ENCODE results near the gene COL6A3. TPM values are rescaled to one million over a fixed set of nuclear protein-coding genes. Genes with fewer than 3 reads are reported as not detected.

Gene COL6A3
- total and polyA plus RNA-seq, 2 donors (not counting 1 experiment from before 2014, with no cell fraction given), result 0.01 to 0.10 TPM

- ATAC-seq (ENCODE audit: low read depth) (no peak), DNase-seq (no peak)
- H3K27ac Mint-ChIP-seq, result no peak overlapping the region
- POLR2A ChIA-PET, result no interaction called here
- Histone ChIP-seq H3K4me1 (ENCODE audit: control insufficient read depth in 2 of 2, insufficient read depth in 2 of 2, low read length in 2 of 2) (no peaks in the 10 kb centered on the region), H3K9me3 (ENCODE audit: control extremely low read depth in 1 of 3, control insufficient read depth in 2 of 3, insufficient read depth in 1 of 3, low read length in 2 of 3) (no peaks in the 10 kb centered on the region), H3K9ac (ENCODE audit: low read length) (no peak overlapping the region), H2AFZ (ENCODE audit: insufficient read depth, low read depth, low read length, poor library complexity, severe bottlenecking) (no peak overlapping the region), H3K4me2 (replicated peaks; ENCODE audit: low read depth, low read length, poor library complexity, severe bottlenecking) (no peak overlapping the region), H3K36me3 (replicated peaks in 1 of 2; ENCODE audit: control extremely low read depth in 1 of 2, control insufficient read depth in 1 of 2, extremely low read depth in 1 of 2, insufficient read depth in 2 of 2, low read length in 1 of 2) (no peaks in the 10 kb centered on the region), H3K27ac (ENCODE audit: low read length in 2 of 2) (no peak overlapping the region), H4K20me1 (ENCODE audit: control insufficient read depth, insufficient read depth, low read length, poor library complexity, severe bottlenecking) (no peaks in the 10 kb centered on the region), H3K4me3 (ENCODE audit: control extremely low read depth in 1 of 5, extremely low read depth in 1 of 5, insufficient read depth in 1 of 5, low read depth in 2 of 5, low read length in 4 of 5) (no peak overlapping the region), H3K27me3 (replicated peaks in 1 of 4; ENCODE audit: control extremely low read depth in 1 of 4, control insufficient read depth in 3 of 4, insufficient read depth in 4 of 4, low read length in 3 of 4) (no peaks in the 10 kb centered on the region), H3K79me2 (ENCODE audit: control insufficient read depth, insufficient read depth, low read length) (no peaks in the 10 kb centered on the region)
- TF ChIP-seq CTCF (IDR thresholded peaks at IDR 0.05) (no peak), EZH2 (IDR thresholded peaks at IDR 0.05; ENCODE audit: borderline replicate concordance, insufficient read depth, low read depth, low read length, poor library complexity, severe bottlenecking) (no peak)
- peaks cover 5% of the 10 kb centered on the region for H3K27me3 Mint-ChIP-seq
- H3K9me3 Mint-ChIP-seq (ENCODE audit: insufficient read depth), result no peaks in the 10 kb centered on the region
- no peaks in the 10 kb centered on the region for H3K4me1 Mint-ChIP-seq
- 90% methylated on average over 9 of the region's 9 CpGs for WGBS (ENCODE audit: insufficient coverage)
- no peak overlapping the region for H3K4me3 Mint-ChIP-seq
- intact Hi-C loops (cut with micrococcal nuclease), result no loop called here
- CTCF ChIA-PET, result no interaction called here
Observed at GRCh38 chr2:237279012-237279768, 134.8 kb downstream of the COL6A3 start.

GRCh38 chr2:237278568-237278967, 135.4 kb downstream of the COL6A3 start:
- no peak overlapping the region for H3K9ac ChIP-seq (ENCODE audit: low read length)
- no peaks in the 10 kb centered on the region for H3K27me3 ChIP-seq (replicated peaks in 1 of 4; ENCODE audit: control extremely low read depth in 1 of 4, control insufficient read depth in 3 of 4, insufficient read depth in 4 of 4, low read length in 3 of 4)
- no peaks in the 10 kb centered on the region for H3K4me1 Mint-ChIP-seq
- no peak overlapping the region for H2AFZ ChIP-seq (ENCODE audit: insufficient read depth, low read depth, low read length, poor library complexity, severe bottlenecking)
- no peak overlapping the region for H3K4me2 ChIP-seq (replicated peaks; ENCODE audit: low read depth, low read length, poor library complexity, severe bottlenecking)
- POLR2A ChIA-PET, result no interaction called here
- no peak overlapping the region for H3K4me3 ChIP-seq (ENCODE audit: control extremely low read depth in 1 of 5, extremely low read depth in 1 of 5, insufficient read depth in 1 of 5, low read depth in 2 of 5, low read length in 4 of 5)
- no peaks in the 10 kb centered on the region for H3K79me2 ChIP-seq (ENCODE audit: control insufficient read depth, insufficient read depth, low read length)
- ATAC-seq (ENCODE audit: low read depth), result no peak
- H4K20me1 ChIP-seq (ENCODE audit: control insufficient read depth, insufficient read depth, low read length, poor library complexity, severe bottlenecking), result no peaks in the 10 kb centered on the region
- peaks cover 5% of the 10 kb centered on the region for H3K27me3 Mint-ChIP-seq
- CTCF ChIA-PET, result no interaction called here
- WGBS (ENCODE audit: insufficient coverage), result 95% methylated on average over 5 of the region's 6 CpGs
- no peaks in the 10 kb centered on the region for H3K4me1 ChIP-seq (ENCODE audit: control insufficient read depth in 2 of 2, insufficient read depth in 2 of 2, low read length in 2 of 2)
- no peak overlapping the region for H3K4me3 Mint-ChIP-seq
- TF ChIP-seq CTCF (IDR thresholded peaks at IDR 0.05), result no peak
- TF ChIP-seq EZH2 (IDR thresholded peaks at IDR 0.05; ENCODE audit: borderline replicate concordance, insufficient read depth, low read depth, low read length, poor library complexity, severe bottlenecking), result no peak
- no peaks in the 10 kb centered on the region for H3K36me3 ChIP-seq (replicated peaks in 1 of 2; ENCODE audit: control extremely low read depth in 1 of 2, control insufficient read depth in 1 of 2, extremely low read depth in 1 of 2, insufficient read depth in 2 of 2, low read length in 1 of 2)
- H3K9me3 Mint-ChIP-seq (ENCODE audit: insufficient read depth), result no peaks in the 10 kb centered on the region
- no peaks in the 10 kb centered on the region for H3K9me3 ChIP-seq (ENCODE audit: control extremely low read depth in 1 of 3, control insufficient read depth in 2 of 3, insufficient read depth in 1 of 3, low read length in 2 of 3)
- no peak overlapping the region for H3K27ac ChIP-seq (ENCODE audit: low read length in 2 of 2)
- intact Hi-C loops (cut with micrococcal nuclease), result no loop called here
- no peak overlapping the region for H3K27ac Mint-ChIP-seq
- no peak for DNase-seq
